Measurements from ENCODE around the gene ADAMTSL5. TPM values are rescaled to one million over a fixed set of nuclear protein-coding genes. Genes with fewer than 3 reads are reported as not detected.
A peak's percentile ranks its signal among the peaks of the same experiment; 100 is the strongest.

ADAMTSL5 gene
- total and polyA plus RNA-seq, 9 of the 15 experiments (the other 6 are each of a cell fraction or from before 2014, with no cell fraction given), result 1.0 to 11.6 (median 4.1) TPM

DNA sequence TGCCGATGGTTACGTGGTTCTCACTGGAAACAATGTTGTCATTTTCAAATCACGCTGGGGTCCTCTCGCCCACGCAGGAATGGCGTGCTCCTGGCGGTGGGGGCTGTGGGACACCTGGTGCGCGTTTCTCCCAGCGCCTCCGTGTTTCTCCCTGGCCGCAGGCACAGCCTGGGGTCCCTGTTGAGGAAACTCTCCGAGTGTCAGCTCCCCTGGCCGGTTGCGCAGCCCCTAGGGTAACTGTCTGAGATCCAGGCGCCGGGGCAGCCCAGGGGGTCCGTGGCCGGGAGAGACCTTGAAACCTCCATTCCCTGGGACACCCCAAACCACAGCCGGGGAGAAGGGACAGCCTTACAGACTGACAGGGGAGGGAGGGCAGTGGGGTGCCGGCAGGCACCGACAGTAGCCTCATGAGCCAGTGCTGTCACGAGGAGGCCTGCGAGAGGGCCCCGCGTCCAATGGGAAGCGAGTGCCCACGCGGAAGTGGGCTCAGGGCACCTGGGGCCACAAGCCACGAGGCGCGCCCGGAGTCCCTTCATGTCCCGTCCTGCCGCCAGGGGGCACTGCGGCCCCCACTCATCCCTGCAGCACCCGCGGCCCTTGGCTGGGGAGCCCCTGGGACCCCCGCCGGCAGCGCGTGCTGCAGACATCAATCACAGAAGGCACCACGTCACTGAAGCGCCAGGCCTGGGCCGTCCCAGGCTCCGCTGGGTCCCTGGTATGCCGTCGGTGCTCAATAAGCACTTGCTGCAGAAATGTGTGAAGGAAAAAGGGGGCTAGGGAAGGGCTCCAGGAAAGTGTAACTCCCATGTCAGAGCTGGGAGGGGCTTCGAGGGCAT lies 9.5 kb downstream of the ADAMTSL5 start (continued):
- TF ChIP-seq ZNF592 (IDR thresholded peaks at IDR 0.05) (peak; percentile 93), ZNF668 (CRISPR knock-in tag; IDR thresholded peaks at IDR 0.05) (no peak), POLR2G (IDR thresholded peaks at IDR 0.05; ENCODE audit: low read depth, low read length) (peak; percentile 89), E4F1 (CRISPR knock-in tag; IDR thresholded peaks at IDR 0.05; ENCODE audit: borderline replicate concordance) (no peak), L3MBTL2 (IDR thresholded peaks at IDR 0.05) (peak; percentile 98), ZNF133 (CRISPR knock-in tag; IDR thresholded peaks at IDR 0.05) (no peak), ZBTB1 (CRISPR knock-in tag; IDR thresholded peaks at IDR 0.05; ENCODE audit: borderline replicate concordance, low read depth) (0 out of 2 replicates have a peak, but pooled peaks have one; percentile 56), TRIM28 (IDR thresholded peaks at IDR 0.05) (no peak), SREBF1 (IDR thresholded peaks at IDR 0.05; ENCODE audit: borderline replicate concordance, low read depth, low read length) (no peak), ZFP91 (CRISPR knock-in tag; IDR thresholded peaks at IDR 0.05) (peak; percentile 70)
- TF ChIP-seq, protein P1, sequence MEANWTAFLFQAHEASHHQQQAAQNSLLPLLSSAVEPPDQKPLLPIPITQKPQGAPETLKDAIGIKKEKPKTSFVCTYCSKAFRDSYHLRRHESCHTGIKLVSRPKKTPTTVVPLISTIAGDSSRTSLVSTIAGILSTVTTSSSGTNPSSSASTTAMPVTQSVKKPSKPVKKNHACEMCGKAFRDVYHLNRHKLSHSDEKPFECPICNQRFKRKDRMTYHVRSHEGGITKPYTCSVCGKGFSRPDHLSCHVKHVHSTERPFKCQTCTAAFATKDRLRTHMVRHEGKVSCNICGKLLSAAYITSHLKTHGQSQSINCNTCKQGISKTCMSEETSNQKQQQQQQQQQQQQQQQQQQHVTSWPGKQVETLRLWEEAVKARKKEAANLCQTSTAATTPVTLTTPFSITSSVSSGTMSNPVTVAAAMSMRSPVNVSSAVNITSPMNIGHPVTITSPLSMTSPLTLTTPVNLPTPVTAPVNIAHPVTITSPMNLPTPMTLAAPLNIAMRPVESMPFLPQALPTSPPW (CRISPR knock-in tag; IDR thresholded peaks at IDR 0.05), result peak; percentile 61
- TF ChIP-seq, protein P2, sequence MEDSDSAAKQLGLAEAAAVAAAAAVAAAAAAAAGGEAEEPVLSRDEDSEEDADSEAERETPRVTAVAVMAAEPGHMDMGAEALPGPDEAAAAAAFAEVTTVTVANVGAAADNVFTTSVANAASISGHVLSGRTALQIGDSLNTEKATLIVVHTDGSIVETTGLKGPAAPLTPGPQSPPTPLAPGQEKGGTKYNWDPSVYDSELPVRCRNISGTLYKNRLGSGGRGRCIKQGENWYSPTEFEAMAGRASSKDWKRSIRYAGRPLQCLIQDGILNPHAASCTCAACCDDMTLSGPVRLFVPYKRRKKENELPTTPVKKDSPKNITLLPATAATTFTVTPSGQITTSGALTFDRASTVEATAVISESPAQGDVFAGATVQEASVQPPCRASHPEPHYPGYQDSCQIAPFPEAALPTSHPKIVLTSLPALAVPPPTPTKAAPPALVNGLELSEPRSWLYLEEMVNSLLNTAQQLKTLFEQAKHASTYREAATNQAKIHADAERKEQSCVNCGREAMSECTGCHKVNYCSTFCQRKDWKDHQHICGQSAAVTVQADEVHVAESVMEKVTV (CRISPR knock-in tag; IDR thresholded peaks at IDR 0.05), result 0 out of 2 replicates have a peak, but pooled peaks have one; percentile 22
- TF ChIP-seq, protein P3, sequence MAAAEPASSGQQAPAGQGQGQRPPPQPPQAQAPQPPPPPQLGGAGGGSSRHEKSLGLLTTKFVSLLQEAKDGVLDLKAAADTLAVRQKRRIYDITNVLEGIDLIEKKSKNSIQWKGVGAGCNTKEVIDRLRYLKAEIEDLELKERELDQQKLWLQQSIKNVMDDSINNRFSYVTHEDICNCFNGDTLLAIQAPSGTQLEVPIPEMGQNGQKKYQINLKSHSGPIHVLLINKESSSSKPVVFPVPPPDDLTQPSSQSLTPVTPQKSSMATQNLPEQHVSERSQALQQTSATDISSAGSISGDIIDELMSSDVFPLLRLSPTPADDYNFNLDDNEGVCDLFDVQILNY (CRISPR knock-in tag; IDR thresholded peaks at IDR 0.05), result no peak
